Pancreas (tissue), 10 donors: ENCODE measurements around the gene EML1. TPM values are rescaled to one million over a fixed set of nuclear protein-coding genes. Genes with fewer than 3 reads are reported as not detected.

Source experiments
- ATAC-seq, 4 donors: fragments of 200-7000 bp; cut with Tn5 transposase; one replicate each; pipeline versions ENCODE4 v1.8.0 to v1.9.1; 2020; ENCODE audit warnings: mild to moderate bottlenecking in 4 of 4, moderate library complexity in 4 of 4
- DNase-seq, 6 donors: peaks; one replicate each; pipeline ENCODE4 v3.0.0-alpha.2; 2020
- FAIRE-seq: peaks from 2 replicates; lab custom pipeline; 2012; peaks lifted over from hg19 to GRCh38; lab: Jason Lieb, UNC
- H3K27ac ChIP-seq, 4 donors: fragments of 200-600 bp; sonication (generic); 1 replicate in 3 of 4; 2 replicates in 1 of 4; pipeline versions ENCODE4 v1.5.0 to v1.8.0; 2020
- H3K27me3 ChIP-seq, 4 donors: fragments of 200-600 bp; one replicate each; pipeline ENCODE4 v1.8.0; 2021
- H3K36me3 ChIP-seq, 3 donors: fragments of 200-600 bp; sonication (generic) in 1 of 3; one replicate each; pipeline versions ENCODE4 v1.5.0 to v1.8.0; 2020 to 2021
- H3K4me1 ChIP-seq, 3 donors: fragments of 200-600 bp; one replicate each; pipeline ENCODE4 v1.8.0; 2021
- H3K4me3 ChIP-seq, 4 donors: fragments of 200-600 bp; sonication (generic) in 2 of 4; one replicate each; pipeline versions ENCODE4 v1.5.0 to v1.8.0; 2020 to 2021
- H3K9me3 ChIP-seq, 4 donors: fragments of 200-600 bp; one replicate each; pipeline ENCODE4 v1.8.0; 2021
- WGBS, 2 donors: extraction: QIAGEN DNeasy Blood & Tissue Kit; methylation state at CpG; one replicate each; pipeline ENCODE4 v1.1.7; 2013; 5-methylcytosine and 5-hydroxymethylcytosine counted together
- intact Hi-C, 3 donors: fragments of 100-400 bp; cut with DNase I; formaldehyde crosslinking; loops; one replicate each; pipeline versions ENCODE4 v1.11.1 to v1.14.2; 2022
- polyA plus RNA-seq, 2 donors: library from polyadenylated mRNA; stranded (reverse); fragments of 200-250 nt; gene quantifications; one replicate each; pipeline ENCODE4 v1.2.3, GENCODE V29; 2013
- total RNA-seq, 6 donors: library from RNA; stranded (reverse); fragmentation: NEBNext Ultra II Directional in 4 of 6; extraction: Animal tissue kit (Norgen Biotek cat#: 25700) in 4 of 6; gene quantifications; one replicate each; pipeline versions ENCODE4 v1.2.1 to v1.2.4, GENCODE V29; 2021 to 2023
- TF ChIP-seq, protein P1 (sequence below), 4 donors: fragments of 200-600 bp; sonication (generic) in 3 of 4; IDR thresholded peaks; one replicate each; pipeline versions ENCODE4 v1.5.0 to v1.8.0; 2021; ENCODE audit warnings: antibody characterized with exemption in 4 of 4
- donor health status: healthy with polysubstance abuse.
- donor health status: DM: no; HTN: no; CAD: no; lungs with moderate emphysema.
- donor health status: DM: no; HTN: no; CAD: no.
- donor health status: control.
- donor health status: control.
- donor health status: Bipolar disorder and iron deficiency.
- donor health status: DM: yes; HTN: yes; CAD: no.
- donor health status: DM: no; HTN: no; CAD: no.
- donor health status: DM: no; HTN: no; CAD: no.
- donor health status: DM: yes; HTN: yes; CAD: no.

Gene EML1
- total and polyA plus RNA-seq, 8 donors = 3.8 to 13.4 (median 9.7) TPM

DNA sequence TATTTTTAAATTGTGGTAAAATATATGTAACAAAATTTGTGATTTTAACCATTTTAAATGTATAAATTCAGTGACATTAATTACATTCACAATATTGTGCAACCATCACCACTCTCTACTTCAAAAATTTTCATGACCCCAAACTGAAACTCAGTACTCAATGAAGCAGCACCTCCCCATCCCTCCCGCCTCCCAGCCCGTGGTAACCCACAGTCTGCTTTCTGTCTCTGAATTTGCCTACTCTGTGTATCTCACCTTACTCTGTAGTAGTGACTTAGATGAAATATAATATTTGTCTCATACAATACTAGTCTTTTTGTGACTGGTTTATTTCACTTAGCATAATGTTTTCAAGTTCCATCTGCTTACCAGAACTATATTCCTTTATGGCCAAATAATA lies 36.2 kb downstream of the EML1 start:
- Histone ChIP-seq H3K9me3 (no peaks in the 10 kb centered on the region), H3K36me3 (no peaks in the 10 kb centered on the region), H3K4me1 (no peaks in the 10 kb centered on the region), H3K4me3 (no peak overlapping the region), H3K27me3 (no peaks in the 10 kb centered on the region), H3K27ac (no peak overlapping the region)
- ATAC-seq = no peak
- intact Hi-C loops = no loop called here
- WGBS, 2 donors = 48 to 94% methylated on average over 2 of the region's 2 CpGs
- DNase-seq = no peak
- FAIRE-seq = no peak
- TF ChIP-seq, protein P1, sequence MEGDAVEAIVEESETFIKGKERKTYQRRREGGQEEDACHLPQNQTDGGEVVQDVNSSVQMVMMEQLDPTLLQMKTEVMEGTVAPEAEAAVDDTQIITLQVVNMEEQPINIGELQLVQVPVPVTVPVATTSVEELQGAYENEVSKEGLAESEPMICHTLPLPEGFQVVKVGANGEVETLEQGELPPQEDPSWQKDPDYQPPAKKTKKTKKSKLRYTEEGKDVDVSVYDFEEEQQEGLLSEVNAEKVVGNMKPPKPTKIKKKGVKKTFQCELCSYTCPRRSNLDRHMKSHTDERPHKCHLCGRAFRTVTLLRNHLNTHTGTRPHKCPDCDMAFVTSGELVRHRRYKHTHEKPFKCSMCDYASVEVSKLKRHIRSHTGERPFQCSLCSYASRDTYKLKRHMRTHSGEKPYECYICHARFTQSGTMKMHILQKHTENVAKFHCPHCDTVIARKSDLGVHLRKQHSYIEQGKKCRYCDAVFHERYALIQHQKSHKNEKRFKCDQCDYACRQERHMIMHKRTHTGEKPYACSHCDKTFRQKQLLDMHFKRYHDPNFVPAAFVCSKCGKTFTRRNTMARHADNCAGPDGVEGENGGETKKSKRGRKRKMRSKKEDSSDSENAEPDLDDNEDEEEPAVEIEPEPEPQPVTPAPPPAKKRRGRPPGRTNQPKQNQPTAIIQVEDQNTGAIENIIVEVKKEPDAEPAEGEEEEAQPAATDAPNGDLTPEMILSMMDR (IDR thresholded peaks at IDR 0.05) = no peak

DNA sequence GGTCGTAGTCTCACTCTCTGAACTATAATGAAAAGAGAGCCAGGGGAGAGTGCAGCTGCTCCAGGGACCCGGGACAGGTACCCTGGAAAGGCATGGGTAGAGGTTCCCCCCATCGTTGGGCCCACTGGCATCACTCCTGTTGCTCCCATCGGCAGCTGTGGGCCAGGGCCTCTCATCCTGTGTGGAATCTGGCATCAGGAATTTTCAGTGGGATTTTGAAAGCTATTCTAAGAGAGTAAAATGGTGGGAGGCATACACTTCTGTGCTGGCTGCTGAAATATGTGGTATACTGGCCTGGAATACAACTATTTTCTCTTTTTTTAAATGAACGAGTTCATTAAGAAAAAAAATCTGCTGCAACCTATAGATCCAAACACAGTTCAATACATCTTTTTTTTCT lies 38.1 kb downstream of the EML1 start:
- intact Hi-C loops = no loop called here
- Histone ChIP-seq H3K9me3 (no peaks in the 10 kb centered on the region), H3K27me3 (no peaks in the 10 kb centered on the region), H3K4me3 (no peak overlapping the region), H3K36me3 (no peaks in the 10 kb centered on the region), H3K4me1 (no peaks in the 10 kb centered on the region), H3K27ac (no peak overlapping the region)
- DNase-seq = no peak
- ATAC-seq = no peak
- 82 to 86% methylated on average over 5 of the region's 5 CpGs for WGBS, 2 donors
- FAIRE-seq = no peak
- TF ChIP-seq, protein P1 (IDR thresholded peaks at IDR 0.05) = no peak

DNA sequence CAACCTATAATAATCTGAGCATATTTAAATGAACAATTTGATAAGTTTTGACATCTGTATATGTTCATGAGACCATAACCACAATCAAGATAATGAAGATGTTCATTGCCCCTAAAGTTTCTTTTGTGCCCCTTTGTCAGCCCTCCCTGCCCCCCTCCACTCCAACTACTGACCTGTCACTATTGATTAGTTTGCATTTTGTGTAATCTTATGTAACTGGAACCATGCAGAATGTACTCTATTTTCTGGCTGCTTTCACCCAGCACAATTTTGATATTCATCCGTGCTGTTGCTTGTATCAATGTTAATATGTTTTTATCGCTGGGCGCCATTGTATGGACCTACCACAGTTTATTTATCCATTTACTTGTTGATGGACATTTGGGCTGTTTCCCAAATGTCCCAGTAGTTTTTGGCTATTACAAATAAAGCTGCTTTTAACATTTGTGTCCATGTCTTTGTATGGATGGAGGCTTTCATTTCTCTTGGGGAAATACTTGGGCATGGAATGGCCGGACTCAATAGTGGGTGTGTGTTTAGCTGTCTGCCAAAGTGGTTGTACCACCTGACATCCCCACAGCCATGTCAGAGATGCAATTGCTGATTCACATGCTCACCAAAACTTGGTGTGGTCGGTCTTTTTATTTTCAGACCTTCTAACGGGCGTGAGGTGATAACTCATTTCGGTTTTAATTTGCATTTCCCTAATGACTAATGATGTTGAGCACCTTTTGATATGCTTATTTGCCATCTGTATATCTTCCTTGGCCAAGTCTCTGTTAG lies 38.9 kb downstream of the EML1 start:
- Histone ChIP-seq H3K4me1 (no peaks in the 10 kb centered on the region), H3K27ac (no peak overlapping the region), H3K27me3 (no peaks in the 10 kb centered on the region), H3K9me3 (no peaks in the 10 kb centered on the region), H3K36me3 (no peaks in the 10 kb centered on the region), H3K4me3 (no peak overlapping the region)
- intact Hi-C loops = no loop called here
- 86 to 88% methylated on average over 8 of the region's 8 CpGs for WGBS, 2 donors
- DNase-seq = no peak
- TF ChIP-seq, protein P1 (IDR thresholded peaks at IDR 0.05) = no peak
- ATAC-seq = no peak
- FAIRE-seq = no peak

DNA sequence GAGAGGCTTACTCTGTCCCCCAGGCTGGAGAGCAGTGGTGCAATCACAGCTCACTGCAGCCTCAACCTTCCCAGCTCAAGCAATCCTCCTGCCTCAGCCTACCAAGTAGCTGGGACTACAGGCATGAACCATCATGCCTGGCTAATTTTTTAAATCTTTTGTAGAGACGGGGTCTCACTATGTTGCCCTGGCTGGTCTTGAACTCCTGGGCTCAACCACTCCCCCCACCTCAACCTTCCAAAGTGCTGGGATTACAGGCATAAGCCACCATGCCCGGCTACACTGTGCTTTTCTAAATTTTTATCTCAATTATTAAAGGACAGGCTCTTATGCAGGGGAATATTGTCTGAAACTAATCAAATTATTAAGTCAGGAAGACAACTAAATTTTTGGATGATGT lies 44.6 kb downstream of the EML1 start:
- FAIRE-seq (no peak), ATAC-seq (no peak), DNase-seq (no peak)
- Histone ChIP-seq H3K27me3 (no peaks in the 10 kb centered on the region), H3K4me3 (no peak overlapping the region), H3K4me1 (peaks cover 3 to 8% (median 4%) of the 10 kb centered on the region in 3 donors), H3K27ac (no peak overlapping the region), H3K36me3 (no peaks in the 10 kb centered on the region), H3K9me3 (no peaks in the 10 kb centered on the region)
- TF ChIP-seq, protein P1 (IDR thresholded peaks at IDR 0.05) = no peak
- intact Hi-C loops = no loop called here
- 92 to 95% methylated on average over 2 of the region's 2 CpGs for WGBS, 2 donors

DNA sequence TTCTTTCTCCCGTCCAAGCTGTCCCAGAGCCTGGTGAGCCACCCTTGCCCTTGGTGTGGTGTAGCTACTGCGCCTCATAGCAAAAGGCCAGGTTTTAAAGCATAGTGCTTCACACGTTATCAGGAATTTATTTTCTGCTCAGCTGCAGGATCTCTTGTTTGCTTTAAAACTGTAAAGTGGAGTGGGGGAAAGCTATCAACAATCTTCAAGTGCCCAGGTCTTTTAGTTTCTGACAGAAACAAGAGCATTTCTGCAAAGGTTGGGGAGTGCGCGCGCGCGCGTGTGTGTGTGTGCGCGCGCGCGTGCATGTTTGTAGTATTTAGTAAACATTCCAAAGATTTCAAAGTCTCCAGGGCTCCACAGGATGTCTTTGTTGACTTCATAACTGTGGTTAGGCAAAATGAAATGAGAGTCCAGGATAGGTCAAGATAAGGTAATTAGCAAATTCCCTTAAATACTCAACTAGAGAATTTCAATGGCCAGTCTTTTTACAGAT lies 45.5 kb downstream of the EML1 start:
- Histone ChIP-seq H3K27me3 (no peaks in the 10 kb centered on the region), H3K36me3 (no peaks in the 10 kb centered on the region), H3K27ac (no peak overlapping the region), H3K4me3 (peak overlapping the region in 1 of 4 donors; percentile 11), H3K9me3 (no peaks in the 10 kb centered on the region), H3K4me1 (peaks cover 3 to 8% (median 4%) of the 10 kb centered on the region in 3 donors)
- intact Hi-C loops = no loop called here
- ATAC-seq (peak in 3 of 4 donors; percentile 38 to 79 (median 72)), FAIRE-seq (no peak), DNase-seq (peak in 1 of 6 donors; percentile 55)
- TF ChIP-seq, protein P1 (IDR thresholded peaks at IDR 0.05) = no peak
- WGBS, 2 donors = 16 to 27% methylated on average over 14 of the region's 14 CpGs
